K562 (cell line): ENCODE measurements around the gene DSCAM. TPM values are rescaled to one million over a fixed set of nuclear protein-coding genes. Genes with fewer than 3 reads are reported as not detected.

Source experiments
- ATAC-seq: fragments of 200-7000 bp; cut with Tn5 transposase; 3 replicates; pipeline ENCODE4 v1.9.1; 2020; ENCODE audit warnings: moderate library complexity
- BruUV-seq: library from RNA; stranded (reverse); fragments of 400-500 nt; replicated peaks from 2 replicates; lab custom pipeline; 2021; lab: Mats Ljungman, UMichigan
- CTCF ChIA-PET: fragments of 300-600 bp; formaldehyde crosslinking; extraction: SDS; loops from one replicate; lab custom pipeline; 2021; ENCODE audit warnings: low intra/inter-chr PET ratio; lab: Yijun Ruan, JAX
- POLR2A ChIA-PET: fragments of 300-600, 350-650 bp; sonication (Branson Sonifier 250); formaldehyde crosslinking; extraction: SDS; loops from one replicate; lab custom pipeline; 2021; ENCODE audit warnings: antibody characterized with exemption, inconsistent platforms; lab: Yijun Ruan, JAX
- DNase-seq, 4 experiments: peaks; one replicate each; pipeline versions ENCODE4 v3.0.0 to v3.0.0-alpha.2; 2011 to 2018; ENCODE audit warnings: low spot score in 3 of 4, mixed read lengths in 3 of 4; ENCODE audit errors: extremely low read depth in 1 of 4
- FAIRE-seq: peaks from 2 replicates; lab custom pipeline; 2011; peaks lifted over from hg19 to GRCh38; lab: Jason Lieb, UNC
- H2AFZ ChIP-seq: 2 replicates; pipeline ENCODE4 v1.6.0; 2011; ENCODE audit warnings: low read depth, low read length, control low read depth, inconsistent platforms
- H3K27ac ChIP-seq: fragments of 200-600 bp; 3 replicates; pipeline ENCODE4 v1.8.0; 2011; ENCODE audit warnings: low read depth, mild to moderate bottlenecking, control low read depth, inconsistent platforms, low read length, moderate library complexity, mixed read lengths; ENCODE audit errors: extremely low read depth
- H3K27me3 ChIP-seq, 2 experiments: fragments of 300-600 bp in 1 of 2; 2 replicates in 1 of 2; 3 replicates in 1 of 2; pipeline versions ENCODE4 v1.6.0 to v1.8.0; 2011; ENCODE audit warnings: inconsistent platforms in 2 of 2, low read length in 2 of 2, mild to moderate bottlenecking in 1 of 2, mixed read lengths in 1 of 2, moderate library complexity in 1 of 2; ENCODE audit not compliant: control insufficient read depth in 2 of 2, insufficient read depth in 2 of 2
- H3K36me3 ChIP-seq: fragments of 300-600 bp; 3 replicates; pipeline ENCODE4 v1.8.0; 2011; ENCODE audit warnings: mild to moderate bottlenecking, low read length, inconsistent platforms; ENCODE audit not compliant: control insufficient read depth, insufficient read depth
- H3K4me1 ChIP-seq, 2 experiments: fragments of 200-600 bp in 1 of 2; replicated peaks in 1 of 2; 2 replicates in 1 of 2; 3 replicates in 1 of 2; pipeline versions ENCODE4 v1.5.1 to v1.8.0; 2011; ENCODE audit warnings: inconsistent platforms in 2 of 2, low read length in 2 of 2, mild to moderate bottlenecking in 1 of 2, mixed read lengths in 1 of 2, moderate library complexity in 1 of 2; ENCODE audit not compliant: control insufficient read depth in 2 of 2, insufficient read depth in 2 of 2
- H3K4me2 ChIP-seq: 2 replicates; pipeline ENCODE4 v1.6.1; 2011; ENCODE audit warnings: low read length, control low read depth, inconsistent platforms, mixed read lengths; ENCODE audit not compliant: insufficient read depth
- H3K4me3 ChIP-seq: fragments of 200-600 bp; sonication (generic), shearing (Covaris generic); 2 replicates; pipeline ENCODE4 v1.5.1; 2016; ENCODE audit warnings: control low read depth, inconsistent platforms
- H3K79me2 ChIP-seq: fragments of 200-600 bp; 3 replicates; pipeline ENCODE4 v1.8.0; 2011; ENCODE audit warnings: low read length, inconsistent platforms; ENCODE audit not compliant: control insufficient read depth, insufficient read depth
- H3K9ac ChIP-seq, 2 experiments: 2 replicates each; pipeline versions ENCODE4 v1.6.0 to v1.6.1; 2011; ENCODE audit warnings: low read depth in 2 of 2, low read length in 2 of 2, control low read depth in 1 of 2, inconsistent platforms in 1 of 2, mild to moderate bottlenecking in 1 of 2, mixed read lengths in 1 of 2; ENCODE audit not compliant: insufficient read depth in 1 of 2
- H3K9me1 ChIP-seq: one replicate; pipeline ENCODE4 v1.6.0; 2011; ENCODE audit warnings: inconsistent platforms, mild to moderate bottlenecking, low read length, moderate library complexity; ENCODE audit not compliant: control insufficient read depth, insufficient read depth
- H3K9me3 ChIP-seq: replicated peaks from 2 replicates; pipeline ENCODE4 v1.5.1; 2011; ENCODE audit warnings: low read depth, low read length, inconsistent platforms; ENCODE audit not compliant: control insufficient read depth, insufficient read depth
- H4K20me1 ChIP-seq: replicated peaks from 2 replicates; pipeline ENCODE4 v1.6.1; 2011; ENCODE audit warnings: low read length, inconsistent platforms, mixed read lengths; ENCODE audit not compliant: control insufficient read depth, insufficient read depth
- CHD1 ChIP-seq: fragments of 200-600 bp; sonication (generic); IDR thresholded peaks from one replicate; pipeline ENCODE4 v1.6.1; 2012; ENCODE audit warnings: mild to moderate bottlenecking, moderate library complexity, low read length, inconsistent platforms
- CTBP1 ChIP-seq: fragments of 450-650 bp; IDR thresholded peaks from 2 replicates; pipeline ENCODE4 v1.6.1; 2016; ENCODE audit warnings: borderline replicate concordance
- ERF ChIP-seq: fragments of 450-650 bp; formaldehyde crosslinking; IDR thresholded peaks from 2 replicates; pipeline ENCODE4 v1.4.0; 2020; ENCODE audit warnings: mild to moderate bottlenecking, mixed read lengths
- FOXM1 ChIP-seq, 2 experiments: fragments of 450-650 bp in 1 of 2; sonication (generic) in 1 of 2; formaldehyde crosslinking in 1 of 2; IDR thresholded peaks; 2 replicates each; pipeline versions ENCODE4 v1.6.1 to v1.9.0; 2017 to 2022; ENCODE audit warnings: low read depth in 2 of 2, mild to moderate bottlenecking in 2 of 2, missing genetic modification reagents in 1 of 2, moderate library complexity in 1 of 2
- RBM34 ChIP-seq: fragments of 200-400 bp; formaldehyde crosslinking; IDR thresholded peaks from 2 replicates; pipeline ENCODE4 v1.6.1; 2018; ENCODE audit warnings: low read length, borderline replicate concordance; ENCODE audit not compliant: insufficient read depth
- RCOR1 ChIP-seq, 2 experiments: IDR thresholded peaks; 2 replicates each; pipeline ENCODE4 v1.6.1; 2012; ENCODE audit warnings: low read depth in 2 of 2, low read length in 2 of 2, borderline replicate concordance in 1 of 2, improper control_type of control experiment in 1 of 2
- ZBED1 ChIP-seq: IDR thresholded peaks from 2 replicates; pipeline ENCODE4 v1.6.1; 2014
- ZNF274 ChIP-seq: IDR thresholded peaks from 2 replicates; pipeline ENCODE4 v1.6.1; 2011; ENCODE audit warnings: low read depth, mild to moderate bottlenecking, low read length, moderate library complexity, borderline replicate concordance
- whole genome bisulfite sequencing: fragments of 100-300 bp; shearing (Covaris generic); methylation state at CpG from one replicate; pipeline ENCODE4 v1.1.6; 2016; ENCODE audit warnings: low coverage, mixed read lengths; ENCODE audit not compliant: insufficient coverage; ENCODE audit errors: missing lambda C conversion rate; 5-methylcytosine and 5-hydroxymethylcytosine counted together
- in situ Hi-C: fragments of 300-500 bp; cut with MboI; formaldehyde crosslinking; loops from 4 replicates; pipeline ENCODE4 v1.15.0; 2018; ENCODE audit warnings: inconsistent platforms, mixed read lengths
- intact Hi-C: fragments of 100-400 bp; cut with micrococcal nuclease; formaldehyde crosslinking; loops from 2 replicates; pipeline ENCODE4 v1.14.2; 2022
- polyA plus RNA-seq, 8 experiments: library from polyadenylated mRNA; depleted of rRNA in 4 of 8; stranded (reverse) in 5 of 8; unstranded in 3 of 8; fragments of >200 nt; fragmentation: Nextera tagmentation in 2 of 8; fragmentation: Illumina TruSeq in 1 of 8; extraction: Ambion mirVana in 2 of 8; extraction: Trizol in 1 of 8; gene quantifications; 2 replicates each; pipeline versions ENCODE4 v1.2.1 to v1.2.3, GENCODE V29; 2011 to 2014; ENCODE audit warnings: inconsistent platforms in 1 of 8, missing spikeins in 1 of 8
- total RNA-seq, 7 experiments: library from RNA; depleted of rRNA in 6 of 7; stranded (reverse); fragments of >200 nt in 6 of 7; fragmentation: Illumina TruSeq in 2 of 7; extraction: Trizol in 2 of 7; gene quantifications; 2 replicates each; pipeline versions ENCODE4 v1.2.1 to v1.2.3, GENCODE V29; 2011 to 2021; ENCODE audit warnings: low replicate concordance in 1 of 7
- TF ChIP-seq, protein P1 (sequence below): sonication (generic); formaldehyde crosslinking; IDR thresholded peaks from 2 replicates; pipeline ENCODE4 v1.8.0; 2022; ENCODE audit warnings: mild to moderate bottlenecking, missing genetic modification reagents

DSCAM gene
- total and polyA plus RNA-seq, 9 of the 15 experiments (the other 6 are each of a cell fraction or from before 2014, with no cell fraction given) = not detected

GRCh38 chr21:40060083-40060677, 786.8 kb downstream of the DSCAM start:
- Histone ChIP-seq H3K4me2 (no peak overlapping the region), H3K27me3 (no peaks in the 10 kb centered on the region), H4K20me1 (no peaks in the 10 kb centered on the region), H3K4me1 (no peaks in the 10 kb centered on the region), H3K9me3 (no peaks in the 10 kb centered on the region), H3K36me3 (no peaks in the 10 kb centered on the region), H3K79me2 (no peaks in the 10 kb centered on the region), H3K27ac (no peak overlapping the region), H3K4me3 (no peak overlapping the region), H3K9me1 (no peaks in the 10 kb centered on the region), H2AFZ (no peak overlapping the region), H3K9ac (no peak overlapping the region)
- ChIA-PET POLR2A (interaction anchor here (0.7 kb wide), 1 partner anchor 19 kb away, joined by 3 read pairs; no protein-coding TSS in a partner anchor), CTCF (no interaction called here)
- 0% methylated on average over 6 of the region's 7 CpGs for WGBS
- ATAC-seq (no peak), FAIRE-seq (no peak), DNase-seq (no peak)
- in situ Hi-C loops = no loop called here
- BruUV-seq = no TSS peak
- intact Hi-C loops = no loop called here
- TF ChIP-seq ZBED1 (no peak), RCOR1 (IDR thresholded peaks at IDR 0.05; ENCODE audit: borderline replicate concordance in 1 of 2, low read depth in 2 of 2, low read length in 2 of 2) (no peak), ERF (CRISPR knock-in tag) (no peak), ZNF274 (no peak), RBM34 (no peak), CHD1 (no peak), FOXM1 (IDR thresholded peaks at IDR 0.05; ENCODE audit: low read depth) (no peak), FOXM1 (CRISPR knock-in tag; IDR thresholded peaks at IDR 0.05; ENCODE audit: low read depth) (no peak), CTBP1 (no peak)
- TF ChIP-seq, protein P1, sequence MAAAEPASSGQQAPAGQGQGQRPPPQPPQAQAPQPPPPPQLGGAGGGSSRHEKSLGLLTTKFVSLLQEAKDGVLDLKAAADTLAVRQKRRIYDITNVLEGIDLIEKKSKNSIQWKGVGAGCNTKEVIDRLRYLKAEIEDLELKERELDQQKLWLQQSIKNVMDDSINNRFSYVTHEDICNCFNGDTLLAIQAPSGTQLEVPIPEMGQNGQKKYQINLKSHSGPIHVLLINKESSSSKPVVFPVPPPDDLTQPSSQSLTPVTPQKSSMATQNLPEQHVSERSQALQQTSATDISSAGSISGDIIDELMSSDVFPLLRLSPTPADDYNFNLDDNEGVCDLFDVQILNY (CRISPR knock-in tag) = no peak
